ENCODE results near the gene RPL38. TPM values are rescaled to one million over a fixed set of nuclear protein-coding genes. Genes with fewer than 3 reads are reported as not detected.

RPL38 gene
- total RNA-seq, 1 donor from 2014 or later, result 1,109 TPM

DNA sequence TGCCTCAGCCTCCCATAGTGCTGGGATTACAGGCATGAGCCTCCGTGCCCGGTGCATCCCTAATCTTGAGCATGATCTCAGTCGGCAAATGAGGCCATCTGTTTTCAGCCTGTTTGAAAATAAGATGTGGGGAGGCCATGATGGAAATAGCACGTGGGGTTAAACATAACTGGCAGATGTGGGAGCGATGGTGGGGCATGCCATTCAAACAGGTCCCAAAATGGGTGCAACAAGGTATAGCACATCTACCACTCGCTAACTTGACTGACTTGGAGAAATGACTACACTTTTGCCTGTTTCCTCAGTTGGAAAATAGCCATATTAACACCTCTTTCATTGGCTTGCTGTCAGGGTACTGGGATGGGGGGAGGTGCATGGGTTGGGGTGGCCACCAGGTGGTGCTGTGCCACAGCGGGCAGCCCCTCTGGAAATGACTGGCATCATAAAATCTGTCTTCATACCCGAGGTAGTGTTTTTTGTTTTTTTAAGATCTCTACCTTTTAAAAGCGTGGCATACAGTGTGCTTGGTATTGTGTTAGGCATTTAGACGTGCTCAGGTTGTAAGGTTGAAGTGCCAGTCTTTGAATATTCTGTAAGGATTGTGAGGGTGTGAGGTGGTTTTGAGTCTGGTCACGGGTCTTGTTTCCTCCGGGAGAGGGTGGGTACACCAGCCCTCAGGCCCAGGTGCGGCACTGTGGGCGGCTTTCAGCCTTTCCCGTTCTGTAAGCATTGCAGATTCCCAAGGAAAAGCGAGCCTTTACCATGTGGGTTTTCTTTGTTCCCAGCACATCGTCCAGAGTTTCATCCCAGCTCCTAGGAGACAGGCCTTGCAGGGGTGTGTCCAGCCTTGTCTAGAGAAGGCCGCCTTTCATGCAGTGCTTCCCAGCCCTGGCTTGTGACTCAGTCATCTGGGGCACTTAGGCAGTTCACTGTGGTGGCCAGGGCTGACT is 7.0 kb downstream of the RPL38 start:
- intact Hi-C loops (cut with micrococcal nuclease), result loop anchor here (2.0 kb wide), 2 partner anchors 72 to 86 kb away; no protein-coding TSS in a partner anchor

DNA sequence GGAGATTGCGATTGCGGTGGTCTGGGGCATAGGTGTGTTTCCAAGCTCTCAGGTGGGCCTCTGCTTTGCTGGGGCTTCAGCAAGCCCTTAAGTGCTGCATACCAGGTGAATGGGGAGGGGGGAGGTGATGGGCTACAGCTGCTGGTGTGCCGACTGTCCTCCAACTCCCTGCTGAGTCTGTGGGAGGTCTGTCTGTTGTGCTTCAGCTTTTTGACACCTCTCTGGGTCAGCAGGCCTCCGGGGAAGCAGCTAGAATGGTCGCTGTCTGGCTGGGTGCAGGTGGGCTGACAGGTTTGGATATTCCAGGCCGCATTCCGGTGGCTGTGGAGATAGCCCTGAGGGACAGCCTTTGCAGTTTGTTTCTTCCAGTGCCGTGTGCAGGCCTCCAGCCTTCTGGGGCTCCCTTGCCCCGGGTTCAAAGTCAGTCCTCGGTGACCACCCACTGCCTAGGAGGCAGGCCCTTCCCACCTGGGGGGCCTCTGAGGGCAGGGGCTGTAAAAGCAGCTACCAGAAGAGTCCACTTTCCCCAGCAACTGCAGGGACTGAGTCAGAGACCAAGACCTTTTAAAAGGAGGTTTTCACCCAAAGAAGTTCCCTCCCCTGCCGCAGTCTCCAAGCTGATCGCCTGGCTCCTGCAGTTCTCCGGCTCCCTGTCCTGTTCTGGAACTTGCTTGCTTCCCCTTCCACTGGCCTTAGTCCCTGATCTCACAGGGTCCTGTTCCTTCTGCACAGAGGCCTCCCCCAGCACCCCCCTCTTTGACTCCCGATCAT is 7.8 kb downstream of the RPL38 start:
- intact Hi-C loops (cut with micrococcal nuclease), result loop anchor here (2.0 kb wide), 2 partner anchors 71 to 85 kb away; no protein-coding TSS in a partner anchor

DNA sequence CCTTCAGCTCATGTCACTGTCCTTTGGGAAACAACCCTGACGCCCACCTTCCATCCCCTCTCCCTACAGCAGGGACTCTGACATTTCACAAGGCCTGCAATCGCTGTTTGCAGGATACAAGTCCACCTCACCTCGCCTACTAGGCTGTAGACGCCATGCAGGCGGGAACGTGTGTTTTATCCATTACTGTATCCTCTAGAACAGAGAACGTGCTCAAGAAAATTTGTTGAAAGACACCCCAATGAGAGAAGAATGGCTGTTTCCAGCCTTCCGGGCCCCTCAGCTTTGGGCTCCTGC is 8.4 kb downstream of the RPL38 start:
- intact Hi-C loops (cut with micrococcal nuclease), result loop anchor here (2.0 kb wide), 3 partner anchors 71 to 145 kb away; no protein-coding TSS in a partner anchor

DNA sequence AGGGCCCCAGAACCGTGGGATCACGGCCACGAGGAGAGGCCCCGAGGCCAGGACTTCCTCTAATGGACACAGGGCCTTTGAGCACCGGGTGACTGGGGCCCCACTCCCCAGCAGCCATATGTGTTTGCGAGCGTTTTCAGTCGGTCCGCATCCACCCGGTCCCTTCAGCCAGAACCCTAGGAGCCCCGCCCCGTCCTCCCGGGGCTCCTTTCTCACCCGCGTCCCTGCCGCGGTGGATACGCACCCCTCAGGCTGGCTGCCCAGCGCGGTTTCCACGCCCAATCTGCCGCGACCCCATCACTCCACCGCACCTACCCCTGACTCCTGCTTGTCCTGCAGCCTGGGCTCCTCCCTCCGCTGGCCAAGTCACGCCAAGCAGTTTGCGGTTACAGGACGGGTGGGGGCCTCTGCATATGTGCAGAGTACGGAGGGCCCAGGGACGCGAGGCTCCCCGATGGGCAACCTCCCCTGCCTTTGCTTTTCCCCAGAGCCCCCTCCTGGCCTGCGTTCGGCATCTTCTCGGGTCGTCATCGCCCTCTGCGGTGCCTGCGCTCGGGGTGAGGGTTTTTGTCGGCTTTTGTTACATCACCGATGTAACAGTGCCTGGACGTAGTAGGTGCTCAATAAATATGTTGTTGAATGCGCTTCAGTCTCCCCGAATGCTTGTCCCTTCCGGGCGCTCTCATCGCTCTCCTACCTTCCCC is 8.9 kb downstream of the RPL38 start:
- intact Hi-C loops (cut with micrococcal nuclease), result loop anchor here (2.0 kb wide), 1 partner anchor 144 kb away; no protein-coding TSS in a partner anchor

DNA sequence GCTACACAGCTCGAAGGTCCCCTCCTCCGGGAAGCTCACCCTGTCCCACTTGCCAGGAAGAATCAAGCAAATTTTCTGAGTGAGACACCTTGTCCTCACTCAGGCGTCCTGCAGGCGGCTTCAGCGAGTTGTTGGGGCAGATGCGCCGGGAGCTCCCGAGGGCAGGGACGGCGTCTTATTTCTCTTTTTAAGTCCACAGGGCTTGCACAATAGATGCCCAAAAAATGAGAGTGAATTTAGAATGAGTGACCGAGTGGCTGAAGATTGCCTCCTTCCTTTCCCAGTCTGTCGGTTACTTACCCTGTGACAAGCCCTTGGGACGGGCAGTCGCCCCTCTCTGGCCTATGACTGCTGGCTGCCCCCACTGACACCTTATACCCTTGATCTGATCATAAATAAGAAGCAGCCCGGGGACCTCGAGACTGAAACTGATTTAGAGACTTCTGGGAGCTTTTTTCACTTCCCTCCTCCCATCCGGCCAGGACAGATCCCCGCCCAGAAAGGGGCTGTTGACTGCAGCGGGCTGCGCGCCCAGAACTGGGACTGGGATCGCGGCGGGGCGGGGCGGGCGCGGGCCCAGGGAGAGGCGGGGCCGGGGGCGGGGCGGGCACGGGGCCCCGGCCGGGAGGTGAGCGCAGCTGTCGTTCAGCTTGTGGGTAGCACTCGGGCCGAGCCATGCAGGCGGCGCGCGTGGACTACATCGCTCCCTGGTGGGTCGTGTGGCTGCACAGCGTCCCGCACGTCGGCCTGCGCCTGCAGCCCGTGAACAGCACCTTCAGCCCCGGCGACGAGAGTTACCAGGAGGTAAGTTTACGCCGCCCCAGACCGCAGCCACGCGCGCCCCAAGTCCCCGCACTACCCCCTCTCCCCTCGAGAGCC is 9.7 kb downstream of the RPL38 start, which contains the start of gene TTYH2:
Gene TTYH2, plus strand, starts transcription at position 659 of the 879 bp plus-strand sequence. Its CDS starts 17 bp downstream, at position 676.
- intact Hi-C loops (cut with micrococcal nuclease), result loop anchor here (1.0 to 2.0 kb wide), 2 partner anchors 10 to 144 kb away; partner anchors contain the start of gene RPL38

DNA sequence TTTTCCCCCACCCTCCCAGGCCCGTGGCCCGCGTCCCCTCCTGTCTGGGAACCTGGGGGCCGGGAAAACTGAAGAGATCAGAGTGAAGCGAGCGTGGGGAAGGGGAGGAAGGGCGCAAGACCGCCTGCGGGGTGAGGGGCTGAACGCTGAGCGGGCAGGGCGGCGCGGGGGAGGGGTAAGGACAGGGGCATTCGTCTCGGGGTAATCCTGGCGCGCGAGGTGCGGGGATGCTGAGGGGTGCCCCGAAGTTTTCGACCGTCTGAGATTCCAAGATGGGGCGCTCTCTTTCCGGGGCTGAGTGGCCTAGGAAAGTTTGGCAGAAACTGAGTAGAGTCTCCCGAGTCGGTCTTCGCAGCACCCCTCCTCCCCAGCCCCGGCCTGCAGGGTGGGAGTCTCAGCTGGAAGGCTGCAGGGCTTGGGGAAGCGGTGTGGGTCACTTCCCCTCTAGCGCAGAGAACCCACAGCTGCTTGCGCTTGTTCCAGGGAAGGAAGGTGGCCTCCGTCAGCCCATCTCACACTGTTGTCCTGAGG is 10.4 kb downstream of the RPL38 start:
- intact Hi-C loops (cut with micrococcal nuclease), result loop anchor here (1.0 to 2.0 kb wide), 2 partner anchors 11 to 143 kb away; partner anchors contain the start of gene RPL38

DNA sequence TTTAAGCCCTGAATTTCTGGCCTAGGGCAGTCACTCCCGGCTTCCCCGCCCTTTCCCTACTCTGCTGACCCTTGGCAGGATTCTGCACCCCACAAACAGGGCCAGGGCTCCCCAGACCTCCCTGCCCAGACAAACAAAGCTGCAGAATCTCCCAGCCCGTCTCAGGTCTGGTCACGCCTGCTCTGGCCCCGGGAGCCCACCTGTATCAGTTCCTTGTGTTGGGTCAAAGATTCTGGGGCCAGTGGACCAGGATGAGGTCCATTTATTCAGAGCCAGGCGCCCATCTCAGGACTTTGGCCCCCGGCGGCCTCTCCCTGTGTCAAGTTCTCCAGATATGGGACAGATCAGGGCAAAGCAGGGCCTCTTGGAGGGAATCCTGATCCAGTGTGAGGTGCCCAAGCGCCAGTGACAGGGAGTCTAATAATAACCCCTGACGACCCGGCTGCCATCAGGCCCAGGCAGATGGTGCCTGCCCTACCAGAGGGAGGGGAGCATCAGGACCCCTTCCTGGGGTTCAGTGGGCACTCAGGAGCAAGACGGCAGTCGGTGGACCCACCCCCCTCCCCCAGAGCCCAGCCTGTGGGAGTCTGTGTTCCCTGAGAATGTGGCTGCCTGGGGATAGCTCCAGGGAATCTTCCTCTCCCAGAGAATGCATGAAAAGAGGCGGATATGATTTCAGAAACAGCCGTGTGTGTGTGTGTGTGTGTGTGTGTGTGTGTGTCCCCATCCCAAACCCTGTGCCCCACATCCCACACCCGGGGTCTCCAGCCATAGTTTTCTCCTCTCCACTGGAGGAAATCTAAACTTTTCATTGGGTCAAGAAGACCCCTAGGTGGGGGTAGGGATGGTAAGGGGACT is 11.2 kb downstream of the RPL38 start:
- intact Hi-C loops (cut with micrococcal nuclease), result no loop called here

DNA sequence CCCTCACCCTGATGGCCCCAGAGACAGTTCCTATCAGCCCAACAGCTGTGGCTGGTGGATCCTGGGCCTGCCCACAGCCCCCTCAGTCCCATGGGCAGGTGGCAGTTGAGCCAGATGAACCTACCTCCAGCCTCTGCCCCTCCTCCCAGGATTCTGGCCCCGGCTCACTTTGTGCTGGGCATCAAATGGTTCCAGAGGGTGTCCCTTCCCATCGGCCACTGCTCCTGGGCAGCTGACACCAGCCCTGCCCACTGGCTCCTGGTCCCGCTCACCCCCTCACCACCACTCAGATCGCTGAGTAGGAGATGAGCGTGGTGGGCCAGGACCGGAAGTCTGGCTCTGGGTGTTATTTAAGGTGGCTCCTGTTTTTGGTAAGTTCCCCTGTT is 11.9 kb downstream of the RPL38 start:
- intact Hi-C loops (cut with micrococcal nuclease), result no loop called here

DNA sequence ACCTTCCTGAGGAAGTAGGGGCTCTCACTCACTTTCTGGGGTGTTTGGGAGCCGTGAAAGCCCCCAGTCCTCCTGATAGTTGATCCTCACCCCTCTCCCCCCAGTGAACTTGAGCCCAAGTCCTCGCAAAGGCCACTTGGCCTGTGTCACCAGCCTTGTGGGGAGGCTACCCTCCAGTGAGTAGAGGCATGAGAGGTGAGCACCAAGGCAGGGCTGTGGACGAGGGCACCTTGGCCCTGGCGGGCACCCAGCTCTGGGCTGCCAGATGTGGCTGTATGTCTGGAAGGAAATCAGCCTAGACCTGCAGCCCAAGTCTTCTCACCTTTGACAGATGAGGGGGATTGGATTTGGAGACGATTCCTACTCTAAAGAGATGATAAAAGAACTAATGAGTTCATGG is 13.0 kb downstream of the RPL38 start:
- intact Hi-C loops (cut with micrococcal nuclease), result no loop called here

DNA sequence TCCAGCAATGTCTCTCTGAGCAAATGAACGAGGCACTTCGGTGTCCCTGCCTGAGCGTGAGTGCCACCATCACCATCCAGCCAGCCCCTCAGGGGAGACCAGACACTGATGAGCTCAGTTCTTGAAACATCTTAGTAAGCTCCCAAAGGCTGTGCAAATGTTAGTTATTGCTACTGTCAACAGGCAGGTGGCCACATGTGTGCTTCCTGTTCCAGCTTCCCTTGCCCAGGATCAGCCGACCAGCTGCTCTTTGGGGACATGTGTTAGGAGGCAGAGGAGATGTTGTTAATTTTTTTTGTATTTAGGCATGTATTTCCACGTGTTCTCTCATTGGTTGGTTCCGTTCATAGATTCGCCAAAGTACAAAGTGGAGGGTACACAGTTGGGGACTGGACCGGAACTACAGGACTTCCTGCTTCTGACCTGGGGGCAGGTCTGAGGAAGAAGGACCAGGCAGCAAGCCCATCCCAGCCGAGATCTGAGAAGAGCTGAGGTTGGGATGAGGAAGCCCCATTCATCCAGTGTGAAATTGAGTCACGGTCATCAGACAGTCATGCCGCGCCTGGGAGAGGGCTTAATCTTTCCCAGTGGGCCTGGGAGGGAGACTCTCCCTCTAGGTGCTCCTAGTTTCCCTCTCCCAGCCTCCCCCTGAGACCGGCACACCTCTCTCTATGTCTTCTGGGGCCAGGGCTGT is 13.7 kb downstream of the RPL38 start:
- intact Hi-C loops (cut with micrococcal nuclease), result no loop called here

DNA sequence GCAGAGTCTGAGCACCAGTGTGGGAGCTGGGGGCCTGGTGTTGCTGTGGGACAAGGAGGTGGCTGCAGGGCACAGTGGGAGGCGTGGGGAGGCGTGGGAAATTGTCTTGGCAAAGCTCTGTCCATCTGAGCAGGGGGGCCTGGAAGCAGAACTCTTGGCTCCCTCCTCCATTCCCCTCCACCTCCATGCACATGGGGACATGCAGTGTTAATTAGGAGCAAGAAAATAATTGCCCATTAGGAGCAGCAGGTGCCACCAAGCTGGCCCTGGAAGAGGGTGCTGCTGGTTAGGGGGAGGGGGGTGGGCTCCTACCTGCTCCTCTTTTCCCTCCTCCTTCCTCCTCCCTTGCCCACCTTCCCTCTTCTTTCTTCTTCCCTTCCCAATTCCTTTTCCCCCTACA is 14.4 kb downstream of the RPL38 start:
- intact Hi-C loops (cut with micrococcal nuclease), result no loop called here

DNA sequence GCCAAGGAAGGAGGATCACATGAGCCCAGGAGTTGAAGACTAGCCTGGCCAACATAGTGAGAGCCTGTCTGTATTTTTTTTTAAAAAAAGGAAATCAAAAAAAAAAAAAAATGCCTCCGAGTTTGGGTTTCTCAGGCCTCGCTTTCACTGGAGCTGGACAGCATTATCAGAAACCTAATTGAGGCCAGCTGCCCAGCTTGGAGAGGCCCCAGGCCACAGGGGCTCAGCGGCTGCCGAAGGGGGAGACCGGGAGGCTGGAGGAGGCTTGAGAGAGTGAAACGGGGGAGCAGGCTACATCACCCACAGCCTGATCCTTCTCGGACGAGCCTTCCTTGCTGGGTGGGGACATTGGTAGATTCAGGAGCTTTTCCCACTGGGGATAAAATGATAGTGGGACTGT is 15.0 kb downstream of the RPL38 start:
- intact Hi-C loops (cut with micrococcal nuclease), result no loop called here

DNA sequence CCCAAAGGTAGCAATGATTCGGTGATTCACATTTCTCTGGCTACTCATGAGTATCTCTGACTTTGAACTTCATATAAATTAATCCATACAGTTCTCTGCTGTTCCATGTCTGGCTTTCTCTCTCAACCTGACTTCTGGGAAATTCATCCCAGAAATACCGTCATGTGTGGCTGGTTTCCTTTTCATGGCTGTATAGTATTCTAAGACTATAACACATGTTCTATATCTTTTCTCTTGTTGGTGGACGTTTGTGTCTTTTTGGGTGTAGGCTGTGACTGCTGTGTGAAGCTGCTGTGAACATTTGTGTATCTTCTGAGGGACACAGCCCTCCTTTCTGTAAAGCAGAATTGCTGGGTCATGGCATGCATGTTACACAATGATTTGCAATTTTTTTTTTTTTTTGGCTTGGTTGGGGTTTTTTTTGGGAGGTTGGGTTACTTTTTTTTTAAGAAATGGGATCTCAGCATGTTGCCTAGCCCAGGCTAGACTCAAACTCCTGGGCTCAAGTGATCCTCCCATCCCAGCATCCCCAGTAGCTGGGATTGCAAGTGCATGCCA is 16.2 kb downstream of the RPL38 start:
- intact Hi-C loops (cut with micrococcal nuclease), result no loop called here

DNA sequence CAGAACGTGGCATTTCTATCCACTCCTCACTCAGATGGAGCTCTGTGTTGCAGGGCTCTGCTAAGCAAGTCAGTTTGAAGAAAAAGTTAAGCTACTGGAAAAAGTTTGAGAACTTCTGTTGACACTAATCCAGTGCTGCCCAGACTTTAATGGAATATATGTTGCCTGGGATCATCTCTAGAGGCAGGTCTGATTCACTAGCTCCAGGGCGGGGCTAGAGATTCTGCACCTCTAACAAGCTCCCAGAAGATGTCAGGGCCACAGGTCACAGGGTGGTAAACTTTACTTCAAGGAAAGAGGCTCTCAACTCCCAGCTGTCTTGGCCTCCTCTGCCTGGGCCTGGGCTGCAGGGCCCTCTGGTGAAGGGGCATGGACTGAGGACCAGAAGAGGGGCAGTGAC is 16.7 kb downstream of the RPL38 start:
- intact Hi-C loops (cut with micrococcal nuclease), result no loop called here

DNA sequence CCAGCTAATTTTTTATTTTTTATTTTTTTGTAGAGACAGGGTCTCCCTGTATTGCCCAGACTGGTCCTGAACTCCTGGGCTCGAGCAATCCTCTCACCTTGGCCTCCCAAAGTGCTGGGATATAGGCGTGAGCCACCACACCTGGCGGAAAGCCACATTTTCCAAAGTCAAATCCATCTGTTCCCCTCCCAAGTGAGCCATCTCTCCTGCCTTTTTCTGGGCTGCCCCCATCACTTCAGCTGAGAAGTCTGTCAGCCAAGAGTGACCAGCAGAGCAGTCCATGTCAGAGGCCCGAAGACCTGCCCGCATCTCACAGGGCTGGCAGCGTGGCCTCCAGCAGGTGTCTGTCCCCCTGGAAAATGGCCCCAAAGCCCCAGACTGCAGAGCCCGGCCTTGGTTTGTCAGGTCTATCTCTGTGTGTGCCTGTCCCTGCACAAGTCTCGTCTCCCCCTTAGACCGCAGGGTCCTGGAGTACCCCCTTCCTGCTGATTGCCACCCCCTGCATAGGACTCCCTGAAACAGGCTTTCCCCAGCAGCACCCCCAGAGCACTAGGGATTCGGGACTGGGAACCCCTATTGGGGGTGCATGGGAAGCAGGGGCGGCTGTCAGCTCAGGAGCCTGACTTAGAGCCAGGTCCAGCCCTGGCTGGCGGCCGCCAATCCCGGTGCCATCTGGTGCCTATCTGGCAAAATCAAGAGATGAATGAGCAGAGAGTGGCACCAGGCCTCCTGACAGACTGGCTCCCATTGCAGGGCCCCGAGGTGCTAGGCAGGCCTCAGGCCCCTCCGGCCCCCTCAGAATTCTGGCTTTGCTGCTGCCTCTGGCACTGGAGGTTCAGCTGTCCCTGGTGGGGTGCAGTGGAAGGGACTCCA is 17.7 kb downstream of the RPL38 start:
- intact Hi-C loops (cut with micrococcal nuclease), result no loop called here

DNA sequence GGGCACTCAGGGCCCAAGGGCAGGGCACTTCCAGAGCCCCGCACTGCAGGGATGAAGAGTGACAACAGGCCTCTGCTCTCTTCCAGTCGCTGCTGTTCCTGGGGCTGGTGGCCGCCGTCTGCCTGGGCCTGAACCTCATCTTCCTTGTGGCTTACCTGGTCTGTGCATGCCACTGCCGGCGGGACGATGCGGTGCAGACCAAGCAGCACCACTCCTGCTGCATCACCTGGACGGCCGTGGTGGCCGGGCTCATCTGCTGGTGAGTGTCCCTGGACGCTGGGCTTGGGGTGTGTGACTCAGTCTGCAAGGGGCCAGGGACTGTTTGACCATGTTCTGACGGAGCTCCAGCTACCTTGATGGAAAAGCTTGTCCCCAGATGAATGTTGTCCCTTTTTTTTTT is 18.9 kb downstream of the RPL38 start:
- intact Hi-C loops (cut with micrococcal nuclease), result no loop called here

DNA sequence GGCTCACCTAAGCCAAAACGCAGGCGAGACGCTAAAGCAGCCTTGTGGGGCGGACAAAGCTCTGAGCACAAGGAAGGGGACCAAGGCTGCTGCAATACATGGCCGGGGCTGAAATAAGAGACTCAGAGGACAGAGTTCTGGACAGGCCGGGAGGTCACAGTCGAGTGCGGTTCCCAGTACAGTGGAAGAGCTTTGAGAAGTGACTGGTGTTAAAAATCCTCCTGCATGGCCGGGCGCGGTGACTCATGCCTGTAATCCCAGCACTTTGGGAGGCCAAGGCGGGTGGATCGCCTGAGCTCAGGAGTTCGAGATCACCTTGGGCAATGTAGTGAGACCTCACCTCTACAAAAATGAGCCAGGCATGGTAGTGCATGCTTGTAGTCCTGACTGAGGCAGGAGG is 20.4 kb downstream of the RPL38 start:
- intact Hi-C loops (cut with micrococcal nuclease), result no loop called here

Data from T-helper 2 cell treated with Interferon-gamma antibody and Interleukin-4, amounts not matched to agents 100 ng/mL and 5 ng/mL, for 36 hours (primary cell).